Measurements from ENCODE around the gene LDLRAD1.
"Not testable (repeated sequence)": the region's sequence is repeated elsewhere in the genome, so short reads cannot be mapped to it uniquely, and the experiment has no call there.

LDLRAD1 gene

GRCh38 chr1:54001591-54001990 lies 16.4 kb downstream of the LDLRAD1 start:
- no peak for TF ChIP-seq CTCF (conservative IDR thresholded peaks at IDR 0.05; ENCODE audit: low read depth, low read length)
- no peaks in the 10 kb centered on the region; the same call in 1 of the 2 replicates for H3K27me3 ChIP-seq (ENCODE audit: insufficient read depth, low read depth)
- H3K36me3 ChIP-seq (ENCODE audit: insufficient read depth), result no peaks in the 10 kb centered on the region
- H2AFZ ChIP-seq (ENCODE audit: low read depth), result no peak overlapping the region
- H3K9ac ChIP-seq, result no peak overlapping the region
- H3K27ac ChIP-seq, result no peak overlapping the region
- H3K4me1 ChIP-seq (ENCODE audit: low read depth, poor library complexity, severe bottlenecking), result no peaks in the 10 kb centered on the region
- no peaks in the 10 kb centered on the region for H4K20me1 ChIP-seq (ENCODE audit: insufficient read depth)
- no peaks in the 10 kb centered on the region for H3K79me2 ChIP-seq (ENCODE audit: insufficient read depth, low read depth)
- H3K4me2 ChIP-seq, result no peak overlapping the region
- H3K4me3 ChIP-seq (IDR thresholded peaks at IDR 0.05; ENCODE audit: insufficient read depth, low read depth, low read length), result no peak overlapping the region

DNA sequence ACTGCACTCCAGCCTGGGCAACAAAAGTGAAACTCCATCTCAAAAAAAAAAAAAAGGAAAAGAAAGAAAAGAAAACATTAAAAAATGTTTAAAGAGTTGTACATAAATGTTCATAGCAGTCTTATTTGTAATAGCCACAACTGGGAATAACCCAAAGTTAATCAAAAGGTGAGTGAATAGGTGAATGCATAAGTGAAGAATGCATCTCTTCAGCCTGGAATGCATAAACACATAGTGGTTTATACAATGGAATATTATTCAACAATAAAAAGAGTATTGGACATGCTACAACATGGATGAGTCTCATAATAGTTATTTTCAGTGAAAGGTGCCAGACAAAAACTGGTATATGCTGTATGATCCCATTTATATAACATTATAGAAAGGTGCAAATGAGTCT lies 18.1 kb downstream of the LDLRAD1 start:
- Histone ChIP-seq H2AFZ (ENCODE audit: low read depth) (no peak overlapping the region), H3K27me3 (ENCODE audit: insufficient read depth, low read depth) (no peaks in the 10 kb centered on the region; the same call in 1 of the 2 replicates), H3K27ac (no peak overlapping the region), H3K9ac (no peak overlapping the region), H3K4me3 (IDR thresholded peaks at IDR 0.05; ENCODE audit: insufficient read depth, low read depth, low read length) (no peak overlapping the region), H3K79me2 (ENCODE audit: insufficient read depth, low read depth) (no peaks in the 10 kb centered on the region), H3K4me1 (ENCODE audit: low read depth, poor library complexity, severe bottlenecking) (no peaks in the 10 kb centered on the region), H4K20me1 (ENCODE audit: insufficient read depth) (no peaks in the 10 kb centered on the region), H3K4me2 (no peak overlapping the region), H3K36me3 (ENCODE audit: insufficient read depth) (no peaks in the 10 kb centered on the region)
- no peak for TF ChIP-seq CTCF (conservative IDR thresholded peaks at IDR 0.05; ENCODE audit: low read depth, low read length)

GRCh38 chr1:53998223-53998622 lies 19.8 kb downstream of the LDLRAD1 start:
- H2AFZ ChIP-seq (ENCODE audit: low read depth), result no peak overlapping the region
- H3K9ac ChIP-seq, result no peak overlapping the region
- H3K36me3 ChIP-seq (ENCODE audit: insufficient read depth), result no peaks in the 10 kb centered on the region
- H3K79me2 ChIP-seq (ENCODE audit: insufficient read depth, low read depth), result no peaks in the 10 kb centered on the region
- H3K27ac ChIP-seq, result no peak overlapping the region
- no peak overlapping the region for H3K4me2 ChIP-seq
- H4K20me1 ChIP-seq (ENCODE audit: insufficient read depth), result no peaks in the 10 kb centered on the region
- H3K27me3 ChIP-seq (ENCODE audit: insufficient read depth, low read depth), result no peaks in the 10 kb centered on the region; the same call in 1 of the 2 replicates
- H3K4me3 ChIP-seq (IDR thresholded peaks at IDR 0.05; ENCODE audit: insufficient read depth, low read depth, low read length), result no peak overlapping the region
- TF ChIP-seq CTCF (conservative IDR thresholded peaks at IDR 0.05; ENCODE audit: low read depth, low read length), result no peak
- no peaks in the 10 kb centered on the region for H3K4me1 ChIP-seq (ENCODE audit: low read depth, poor library complexity, severe bottlenecking)

DNA sequence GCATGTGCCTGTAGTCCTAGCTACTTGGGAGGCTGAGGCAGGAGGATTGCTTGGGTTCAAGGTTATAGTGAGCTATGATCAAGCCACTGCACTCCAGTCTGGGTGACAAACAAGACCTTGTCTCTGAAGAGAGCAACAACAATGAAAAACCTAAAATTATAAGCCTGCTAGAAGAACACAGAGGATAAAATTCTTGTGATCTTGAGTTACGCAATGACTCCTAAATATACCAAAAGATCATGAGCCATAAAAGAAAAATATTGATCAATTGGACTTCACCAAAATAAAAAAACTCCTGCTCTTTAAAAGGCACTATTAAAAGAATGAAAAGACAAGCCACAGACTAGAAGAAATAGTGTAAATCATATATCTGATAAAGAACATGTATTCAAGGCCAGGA lies 22.3 kb downstream of the LDLRAD1 start:
- H2AFZ ChIP-seq (ENCODE audit: low read depth), result no peak overlapping the region
- no peaks in the 10 kb centered on the region for H3K79me2 ChIP-seq (ENCODE audit: insufficient read depth, low read depth)
- no peak for TF ChIP-seq CTCF (conservative IDR thresholded peaks at IDR 0.05; ENCODE audit: low read depth, low read length)

DNA sequence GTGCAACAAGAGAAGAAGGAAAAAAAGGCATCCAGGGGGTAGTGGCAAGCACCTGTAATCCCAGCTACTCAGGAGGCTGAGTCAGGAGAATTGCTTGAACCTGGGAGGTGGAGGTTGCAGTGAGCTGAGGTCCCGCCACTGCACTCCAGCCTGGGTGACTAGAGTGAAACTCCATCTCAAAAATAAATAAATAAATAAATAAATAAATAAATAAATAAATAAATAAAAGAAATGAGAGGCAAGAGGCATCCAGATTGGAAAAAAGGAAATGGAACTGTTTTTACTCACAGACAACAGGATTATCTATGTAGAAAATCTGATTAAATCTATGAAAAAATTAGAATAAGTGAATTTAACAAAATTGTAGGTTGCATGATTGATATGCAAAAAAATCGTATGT lies 23.5 kb downstream of the LDLRAD1 start:
- H4K20me1 ChIP-seq (ENCODE audit: insufficient read depth); H3K9ac ChIP-seq; H3K27me3 ChIP-seq (ENCODE audit: insufficient read depth, low read depth); H3K79me2 ChIP-seq (ENCODE audit: insufficient read depth, low read depth); H3K4me2 ChIP-seq; H2AFZ ChIP-seq (ENCODE audit: low read depth); H3K27ac ChIP-seq; H3K36me3 ChIP-seq (ENCODE audit: insufficient read depth); H3K4me1 ChIP-seq (ENCODE audit: low read depth, poor library complexity, severe bottlenecking); H3K4me3 ChIP-seq (IDR thresholded peaks at IDR 0.05; ENCODE audit: insufficient read depth, low read depth, low read length): not testable (repeated sequence)

More for the DNA sequence above, 22.3 kb downstream of the LDLRAD1 start:
- Histone ChIP-seq H3K9ac (no peak overlapping the region), H3K27me3 (ENCODE audit: insufficient read depth, low read depth) (no peaks in the 10 kb centered on the region), H3K4me3 (IDR thresholded peaks at IDR 0.05; ENCODE audit: insufficient read depth, low read depth, low read length) (no peak overlapping the region), H3K27ac (no peak overlapping the region), H3K4me1 (ENCODE audit: low read depth, poor library complexity, severe bottlenecking) (no peaks in the 10 kb centered on the region), H3K4me2 (no peak overlapping the region), H3K36me3 (ENCODE audit: insufficient read depth) (no peaks in the 10 kb centered on the region), H4K20me1 (ENCODE audit: insufficient read depth) (no peaks in the 10 kb centered on the region)
